ENCODE results near the gene NPS.

DNA sequence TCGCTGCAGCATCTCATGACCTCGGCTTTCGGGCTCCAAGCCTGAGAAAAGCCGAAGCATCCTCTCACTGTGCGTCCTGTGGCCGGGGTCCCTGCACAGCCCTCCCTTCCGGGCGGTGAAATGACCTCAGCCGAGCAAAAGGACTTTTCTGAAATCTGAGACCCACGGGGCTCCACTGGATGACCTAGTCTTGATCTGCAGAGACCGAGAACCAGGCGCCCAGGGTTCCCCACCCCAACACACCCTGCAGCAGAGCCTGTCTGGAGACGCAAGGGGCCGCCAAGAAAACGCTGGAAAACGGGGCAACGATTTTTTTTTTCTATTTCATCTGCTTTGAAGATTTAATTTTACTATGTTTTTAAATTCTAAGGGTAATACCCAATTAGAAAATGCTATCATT is 31.7 kb downstream of the NPS start:
- TF ChIP-seq, protein P1, sequence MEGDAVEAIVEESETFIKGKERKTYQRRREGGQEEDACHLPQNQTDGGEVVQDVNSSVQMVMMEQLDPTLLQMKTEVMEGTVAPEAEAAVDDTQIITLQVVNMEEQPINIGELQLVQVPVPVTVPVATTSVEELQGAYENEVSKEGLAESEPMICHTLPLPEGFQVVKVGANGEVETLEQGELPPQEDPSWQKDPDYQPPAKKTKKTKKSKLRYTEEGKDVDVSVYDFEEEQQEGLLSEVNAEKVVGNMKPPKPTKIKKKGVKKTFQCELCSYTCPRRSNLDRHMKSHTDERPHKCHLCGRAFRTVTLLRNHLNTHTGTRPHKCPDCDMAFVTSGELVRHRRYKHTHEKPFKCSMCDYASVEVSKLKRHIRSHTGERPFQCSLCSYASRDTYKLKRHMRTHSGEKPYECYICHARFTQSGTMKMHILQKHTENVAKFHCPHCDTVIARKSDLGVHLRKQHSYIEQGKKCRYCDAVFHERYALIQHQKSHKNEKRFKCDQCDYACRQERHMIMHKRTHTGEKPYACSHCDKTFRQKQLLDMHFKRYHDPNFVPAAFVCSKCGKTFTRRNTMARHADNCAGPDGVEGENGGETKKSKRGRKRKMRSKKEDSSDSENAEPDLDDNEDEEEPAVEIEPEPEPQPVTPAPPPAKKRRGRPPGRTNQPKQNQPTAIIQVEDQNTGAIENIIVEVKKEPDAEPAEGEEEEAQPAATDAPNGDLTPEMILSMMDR (IDR thresholded peaks at IDR 0.05; ENCODE audit: low read depth, low read length), result no peak
- TF ChIP-seq POLR2A (IDR thresholded peaks at IDR 0.05; ENCODE audit: extremely low read depth, insufficient read length), result no peak
